Embryonic facial prominence (tissue), 1 donor: ENCODE data around the gene RPL31.

Experiments
- DNase-seq: peaks from one replicate; pipeline ENCODE4 v3.0.0-alpha.2; 2016; ENCODE audit errors: extremely low spot score

The RPL31 gene

GRCh38 chr2:100975521-100975785 is 26.6 kb upstream of the RPL31 start:
- DNase-seq = no peak

DNA sequence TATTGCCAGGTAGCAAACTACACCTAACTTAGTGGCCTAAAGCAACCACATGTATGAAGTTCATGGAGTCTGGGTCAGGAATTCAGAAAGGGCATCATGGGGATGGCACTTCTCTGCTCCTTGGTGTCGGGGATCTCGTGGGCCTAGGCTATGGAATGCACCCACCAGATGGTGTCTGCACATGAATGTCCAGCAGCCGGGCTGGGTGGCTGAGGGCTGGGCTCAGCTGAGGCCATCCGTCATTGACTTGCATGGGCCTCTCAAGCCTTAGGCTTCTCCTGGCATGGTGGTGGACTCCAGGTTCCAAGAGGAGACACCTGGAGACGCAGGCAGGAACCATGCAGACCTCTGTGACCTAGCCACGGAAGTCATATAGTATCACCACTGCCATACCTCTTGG is 26.0 kb upstream of the RPL31 start:
- no peak for DNase-seq

- DNase-seq = no peak
These were observed 25.3 kb upstream of the RPL31 start for GRCh38 chr2:100976645-100977391.

DNA sequence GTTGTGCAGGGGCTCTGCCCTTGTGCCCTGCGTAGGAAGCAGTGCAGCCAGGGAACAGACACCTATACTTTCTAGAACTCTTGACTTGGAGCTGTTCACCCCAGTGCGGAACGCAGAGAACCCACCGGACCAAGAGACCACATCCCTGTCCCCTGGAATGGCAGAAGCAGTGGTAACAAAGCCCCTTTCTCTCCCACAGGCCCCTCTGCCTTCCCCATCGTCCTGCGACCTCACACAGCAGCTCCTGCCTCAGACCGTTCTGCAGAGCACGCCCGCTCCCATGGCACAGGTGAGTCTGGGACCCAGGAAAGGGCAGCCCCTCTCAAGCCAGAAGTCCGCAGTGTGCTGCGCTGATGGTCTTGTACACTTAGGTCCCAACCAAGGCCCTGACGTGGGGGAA is 24.6 kb upstream of the RPL31 start:
- DNase-seq = no peak

- no peak for DNase-seq
These were observed 23.4 kb upstream of the RPL31 start for GRCh38 chr2:100978582-100979191.

DNA sequence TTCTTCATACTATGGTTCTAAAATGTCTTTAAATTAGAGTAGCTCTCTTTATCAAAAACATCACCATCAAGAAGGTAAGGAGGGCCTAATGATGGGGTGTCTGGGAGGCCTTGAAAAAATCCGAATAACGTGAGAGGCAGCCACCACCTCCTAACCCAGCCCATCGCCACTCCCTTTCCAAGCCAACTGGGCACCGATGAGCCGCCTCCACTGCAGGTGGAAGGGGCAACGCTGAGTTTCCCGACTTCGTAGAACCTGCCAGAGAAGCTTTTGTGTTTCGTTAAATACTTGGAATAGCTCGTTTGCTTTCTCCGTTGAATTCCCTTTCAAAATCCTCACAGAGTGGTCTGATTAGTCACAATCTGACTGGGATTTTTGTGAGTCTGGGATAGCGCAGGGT is 22.0 kb upstream of the RPL31 start:
- no peak for DNase-seq

- no peak for DNase-seq
These were observed 21.1 kb upstream of the RPL31 start for GRCh38 chr2:100981011-100981410.

GRCh38 chr2:100982431-100982861 is 19.6 kb upstream of the RPL31 start:
- no peak for DNase-seq

DNA sequence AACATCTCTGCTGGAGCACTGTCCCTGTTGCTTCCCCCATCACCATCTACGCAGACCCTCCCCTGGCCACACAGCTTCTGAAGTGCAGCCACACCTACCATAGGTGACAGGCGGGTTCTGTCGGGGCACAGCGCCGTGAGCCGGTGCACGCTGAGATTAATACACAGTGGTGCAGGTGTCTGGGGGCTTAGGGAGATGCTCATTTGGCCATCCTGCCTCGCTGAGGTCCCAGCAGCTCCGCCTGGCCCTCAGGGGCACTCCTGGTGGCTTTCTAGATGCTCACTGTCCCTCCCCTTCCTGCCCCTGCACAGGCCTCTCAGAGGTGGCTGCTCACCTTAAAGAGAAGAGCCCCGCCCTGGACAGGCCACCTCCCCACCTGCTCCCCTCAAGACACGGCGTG is 18.9 kb upstream of the RPL31 start:
- DNase-seq = no peak

- DNase-seq = no peak
These were observed 18.3 kb upstream of the RPL31 start for GRCh38 chr2:100983684-100984310.

GRCh38 chr2:100984892-100985307 is 17.2 kb upstream of the RPL31 start:
- DNase-seq = no peak

DNA sequence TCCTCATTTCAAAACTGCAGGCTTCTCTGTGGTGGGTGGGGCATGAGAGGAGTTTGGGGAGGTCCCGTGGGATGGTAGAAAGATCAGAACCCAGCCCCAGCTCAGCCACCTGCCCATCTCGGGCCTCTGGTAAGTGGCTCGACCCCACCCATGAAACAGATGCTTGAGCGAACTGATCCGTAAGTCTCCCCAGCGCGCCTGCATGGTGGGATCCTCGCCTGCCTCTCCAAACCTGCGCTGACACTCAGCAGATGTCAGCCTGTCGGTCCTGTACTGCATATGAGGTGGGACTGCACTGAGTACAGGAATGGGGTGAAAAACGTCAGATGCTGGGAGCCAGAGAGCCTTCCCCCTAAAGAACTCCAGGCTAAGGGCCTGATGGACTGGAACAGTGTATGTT is 15.9 kb upstream of the RPL31 start:
- no peak for DNase-seq

GRCh38 chr2:100987536-100987935 is 14.6 kb upstream of the RPL31 start:
- no peak for DNase-seq

DNA sequence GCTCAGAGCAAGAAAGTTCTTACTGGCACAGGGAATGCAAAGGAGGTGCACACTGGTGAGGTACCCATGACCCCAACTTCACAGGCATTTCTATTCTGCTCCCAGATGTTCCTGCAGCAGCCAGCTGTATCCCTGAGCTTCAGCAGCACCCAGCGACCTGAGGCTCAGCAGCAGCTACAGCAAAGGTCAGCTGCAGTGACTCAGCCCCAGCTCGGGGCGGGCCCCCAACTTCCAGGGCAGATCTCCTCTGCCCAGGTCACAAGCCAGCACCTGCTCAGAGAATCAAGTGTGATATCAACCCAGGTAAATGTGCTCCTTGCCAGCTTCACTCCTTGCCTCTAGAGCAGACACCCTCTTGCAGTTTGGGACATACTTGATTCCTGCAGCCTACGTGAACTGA is 14.1 kb upstream of the RPL31 start:
- no peak for DNase-seq

- no peak for DNase-seq
These were observed 13.3 kb upstream of the RPL31 start for GRCh38 chr2:100988630-100989417.

GRCh38 chr2:100989666-100990065 is 12.4 kb upstream of the RPL31 start:
- DNase-seq = no peak

GRCh38 chr2:100990166-100990565 is 11.9 kb upstream of the RPL31 start:
- no peak for DNase-seq

- no peak for DNase-seq
These were observed 11.3 kb upstream of the RPL31 start for GRCh38 chr2:100990650-100991403.

DNA sequence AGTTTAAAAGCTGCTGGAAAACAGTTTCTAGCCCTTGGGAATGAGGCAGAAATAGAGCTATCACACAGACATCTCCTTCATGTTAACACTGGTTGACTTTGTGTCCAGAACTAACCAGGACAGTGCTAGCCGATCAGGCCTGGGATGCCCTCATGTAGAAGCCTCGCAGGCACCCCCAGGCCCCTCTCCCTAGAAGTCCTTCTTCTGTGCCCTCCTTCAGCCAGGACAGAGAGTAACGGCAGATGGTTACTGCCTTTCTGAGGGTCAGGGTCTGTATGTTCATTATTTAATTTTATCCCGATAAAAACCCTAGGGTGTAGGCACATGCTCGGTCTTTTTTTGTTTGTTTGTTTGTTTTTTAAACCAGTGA is 10.7 kb upstream of the RPL31 start:
- no peak for DNase-seq

DNA sequence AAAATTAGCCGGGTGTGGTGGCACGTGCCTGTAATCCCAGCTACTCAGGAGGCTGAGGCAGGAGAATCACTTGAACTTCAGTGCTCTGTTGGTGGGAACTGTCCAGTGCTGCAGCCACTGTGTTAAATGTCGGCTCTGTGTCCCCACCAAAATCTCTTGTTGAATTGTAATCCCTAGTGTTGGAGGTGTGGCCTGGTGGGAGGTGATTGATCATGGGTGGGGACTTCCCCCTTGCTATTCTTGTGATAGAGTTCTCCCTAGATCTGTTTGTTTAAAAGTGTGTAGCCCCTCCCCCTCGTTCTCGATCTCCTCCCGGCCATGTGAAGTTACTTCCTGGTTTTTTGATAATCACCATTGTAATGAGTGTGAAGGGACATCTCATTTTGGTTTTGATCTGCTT is 9.8 kb upstream of the RPL31 start:
- no peak for DNase-seq

DNA sequence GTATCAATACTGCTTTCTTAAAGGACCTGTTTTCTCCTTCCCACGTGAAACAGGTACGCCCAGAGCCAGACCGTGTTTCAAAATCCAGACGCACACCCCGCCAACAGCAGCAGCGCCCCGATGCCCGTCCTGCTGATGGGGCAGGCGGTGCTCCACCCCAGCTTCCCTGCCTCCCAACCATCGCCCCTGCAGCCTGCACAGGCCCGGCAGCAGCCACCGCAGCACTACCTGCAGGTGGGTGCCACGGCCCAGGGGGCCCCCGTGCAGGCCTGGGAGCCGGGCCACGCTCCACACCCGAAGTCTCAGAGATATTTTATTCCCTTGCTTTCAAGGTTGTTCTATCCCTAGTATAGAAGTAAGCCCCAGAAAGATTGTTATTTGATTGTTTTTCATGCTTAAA is 8.8 kb upstream of the RPL31 start:
- DNase-seq = no peak
